Measurements from ENCODE around the gene LPAR3.

Gene LPAR3

GRCh38 chr1:84836145-84836544, 56.9 kb downstream of the LPAR3 start:
- no peak for FAIRE-seq
- DNase-seq (ENCODE audit: insufficient read length, low spot score), result no peak
- TF ChIP-seq POU2F2 (IDR thresholded peaks at IDR 0.05; ENCODE audit: low read depth, low read length), result no peak
- no peak for TF ChIP-seq POLR2AphosphoS5 (IDR thresholded peaks at IDR 0.05; ENCODE audit: low read depth, low read length)
- TF ChIP-seq POLR2A (IDR thresholded peaks at IDR 0.05; ENCODE audit: low read depth, low read length), result no peak
- TF ChIP-seq PAX5 (IDR thresholded peaks at IDR 0.05; ENCODE audit: insufficient read depth, low read length, severe bottlenecking), result no peak
- TF ChIP-seq TAF1 (IDR thresholded peaks at IDR 0.05; ENCODE audit: low read depth, low read length), result no peak
- TF ChIP-seq SPI1 (IDR thresholded peaks at IDR 0.05; ENCODE audit: low read depth, low read length), result no peak

GRCh38 chr1:84835169-84835568, 57.8 kb downstream of the LPAR3 start:
- FAIRE-seq, result no peak
- no peak for DNase-seq (ENCODE audit: insufficient read length, low spot score)
- TF ChIP-seq TAF1 (IDR thresholded peaks at IDR 0.05; ENCODE audit: low read depth, low read length) (no peak), POLR2A (IDR thresholded peaks at IDR 0.05; ENCODE audit: low read depth, low read length) (no peak), POU2F2 (IDR thresholded peaks at IDR 0.05; ENCODE audit: low read depth, low read length) (no peak), POLR2AphosphoS5 (IDR thresholded peaks at IDR 0.05; ENCODE audit: low read depth, low read length) (no peak), PAX5 (IDR thresholded peaks at IDR 0.05; ENCODE audit: insufficient read depth, low read length, severe bottlenecking) (no peak), SPI1 (IDR thresholded peaks at IDR 0.05; ENCODE audit: low read depth, low read length) (no peak)

GRCh38 chr1:84834419-84835064, 58.5 kb downstream of the LPAR3 start:
- TF ChIP-seq POU2F2 (IDR thresholded peaks at IDR 0.05; ENCODE audit: low read depth, low read length), result no peak
- no peak for TF ChIP-seq PAX5 (IDR thresholded peaks at IDR 0.05; ENCODE audit: insufficient read depth, low read length, severe bottlenecking)
- TF ChIP-seq POLR2A (IDR thresholded peaks at IDR 0.05; ENCODE audit: low read depth, low read length), result no peak
- TF ChIP-seq SPI1 (IDR thresholded peaks at IDR 0.05; ENCODE audit: low read depth, low read length), result no peak
- TF ChIP-seq POLR2AphosphoS5 (IDR thresholded peaks at IDR 0.05; ENCODE audit: low read depth, low read length), result no peak
- no peak for TF ChIP-seq TAF1 (IDR thresholded peaks at IDR 0.05; ENCODE audit: low read depth, low read length)
- DNase-seq (ENCODE audit: insufficient read length, low spot score), result no peak
- no peak for FAIRE-seq

DNA sequence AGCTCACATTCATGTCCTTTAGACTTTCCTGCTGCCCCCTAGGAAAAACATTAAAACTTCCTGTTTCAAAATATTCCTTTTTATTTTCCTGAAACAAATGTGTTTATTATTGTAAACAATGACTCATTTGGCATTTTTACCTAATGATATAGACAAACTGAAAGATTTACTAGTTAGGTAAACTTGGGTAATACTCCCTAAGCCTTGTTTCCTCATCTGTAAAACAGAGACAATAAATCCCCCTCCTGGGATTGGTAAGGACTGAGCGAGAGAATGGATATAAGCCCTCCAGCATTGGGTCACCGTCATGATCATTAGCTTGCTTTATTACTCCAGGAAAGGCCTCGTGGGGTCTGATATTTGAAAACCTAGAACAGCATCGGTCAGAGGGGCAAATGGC, 59.8 kb downstream of the LPAR3 start:
- FAIRE-seq (no peak), DNase-seq (ENCODE audit: insufficient read length, low spot score) (no peak)
- TF ChIP-seq POU2F2 (IDR thresholded peaks at IDR 0.05; ENCODE audit: low read depth, low read length) (no peak), SPI1 (IDR thresholded peaks at IDR 0.05; ENCODE audit: low read depth, low read length) (no peak), PAX5 (IDR thresholded peaks at IDR 0.05; ENCODE audit: insufficient read depth, low read length, severe bottlenecking) (no peak), POLR2A (IDR thresholded peaks at IDR 0.05; ENCODE audit: low read depth, low read length) (no peak), POLR2AphosphoS5 (IDR thresholded peaks at IDR 0.05; ENCODE audit: low read depth, low read length) (no peak), TAF1 (IDR thresholded peaks at IDR 0.05; ENCODE audit: low read depth, low read length) (no peak)

DNA sequence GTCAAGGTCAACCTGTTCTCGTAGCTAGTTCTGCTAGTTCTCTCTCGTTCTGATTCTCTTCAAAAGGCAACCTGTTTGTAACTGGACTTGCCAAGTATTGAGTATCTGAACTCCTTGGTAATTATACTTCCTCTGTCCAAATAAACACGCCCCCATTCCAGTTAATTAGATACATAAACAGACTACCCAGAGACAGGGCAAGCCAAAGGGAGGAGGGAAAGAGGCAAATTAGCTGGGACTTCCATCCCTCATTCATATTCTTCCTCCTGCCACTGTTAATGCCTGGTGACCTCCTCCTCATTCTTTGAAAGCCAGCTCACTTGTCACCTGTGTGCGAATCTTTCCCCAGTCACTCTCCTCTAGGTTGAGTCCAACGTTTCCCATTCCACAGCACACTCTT, 62.9 kb downstream of the LPAR3 start:
- TF ChIP-seq SPI1 (IDR thresholded peaks at IDR 0.05; ENCODE audit: low read depth, low read length), result no peak
- no peak for TF ChIP-seq POLR2AphosphoS5 (IDR thresholded peaks at IDR 0.05; ENCODE audit: low read depth, low read length)
- TF ChIP-seq TAF1 (IDR thresholded peaks at IDR 0.05; ENCODE audit: low read depth, low read length), result no peak
- no peak for TF ChIP-seq PAX5 (IDR thresholded peaks at IDR 0.05; ENCODE audit: insufficient read depth, low read length, severe bottlenecking)
- TF ChIP-seq POLR2A (IDR thresholded peaks at IDR 0.05; ENCODE audit: low read depth, low read length), result no peak
- TF ChIP-seq POU2F2 (IDR thresholded peaks at IDR 0.05; ENCODE audit: low read depth, low read length), result no peak
- no peak for FAIRE-seq
- DNase-seq (ENCODE audit: insufficient read length, low spot score), result no peak

DNA sequence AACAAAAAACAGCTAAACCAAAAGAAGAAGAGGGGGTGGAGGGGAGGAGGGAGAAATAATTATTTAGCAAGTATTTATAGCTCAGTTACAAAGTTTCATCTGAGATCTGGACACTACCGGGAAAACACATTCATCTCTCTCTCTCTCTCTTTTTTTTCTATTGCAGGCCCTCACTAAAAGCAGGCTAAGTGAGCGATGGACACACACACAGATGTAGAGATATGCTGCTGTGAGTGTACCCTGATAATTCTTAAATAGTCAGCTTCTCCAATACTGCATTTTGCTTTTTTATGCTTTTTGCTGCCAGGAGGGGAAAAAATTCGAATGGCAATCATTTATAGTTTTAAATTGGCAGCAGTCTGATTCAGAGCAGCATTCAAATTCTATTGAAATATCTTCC, 65.0 kb downstream of the LPAR3 start:
- no peak for DNase-seq (ENCODE audit: insufficient read length, low spot score)
- TF ChIP-seq PAX5 (IDR thresholded peaks at IDR 0.05; ENCODE audit: insufficient read depth, low read length, severe bottlenecking), result no peak
- FAIRE-seq, result no peak

- FAIRE-seq, result peak; percentile 57
- no peak for TF ChIP-seq PAX5 (IDR thresholded peaks at IDR 0.05; ENCODE audit: insufficient read depth, low read length, severe bottlenecking)
- TF ChIP-seq POLR2A (IDR thresholded peaks at IDR 0.05; ENCODE audit: low read depth, low read length), result no peak
- no peak for DNase-seq (ENCODE audit: insufficient read length, low spot score)
These were observed 65.5 kb downstream of the LPAR3 start for GRCh38 chr1:84827555-84827954.

DNA sequence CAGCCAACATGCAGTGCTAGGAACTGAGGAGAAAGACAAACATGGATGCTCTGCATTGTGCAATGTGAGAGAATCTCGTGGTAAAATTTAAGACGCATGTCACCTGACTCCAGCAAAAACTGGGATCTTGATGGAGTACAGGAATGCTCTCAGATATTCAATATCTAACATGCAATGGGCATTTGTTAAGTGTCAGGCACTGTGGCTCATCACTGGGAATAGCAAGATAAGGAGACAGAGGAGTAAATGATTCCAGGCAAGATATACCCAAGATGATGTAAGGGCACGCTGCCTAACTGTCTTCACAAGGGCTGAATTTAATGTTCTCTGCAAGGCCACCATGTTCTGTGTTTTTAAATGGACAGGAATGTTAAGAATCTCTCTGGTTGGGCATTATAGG, 67.8 kb downstream of the LPAR3 start:
- DNase-seq (ENCODE audit: insufficient read length, low spot score) (no peak), FAIRE-seq (no peak)
- TF ChIP-seq PAX5 (IDR thresholded peaks at IDR 0.05; ENCODE audit: insufficient read depth, low read length, severe bottlenecking) (no peak), SPI1 (IDR thresholded peaks at IDR 0.05; ENCODE audit: low read depth, low read length) (no peak), POLR2AphosphoS5 (IDR thresholded peaks at IDR 0.05; ENCODE audit: low read depth, low read length) (no peak), POLR2A (IDR thresholded peaks at IDR 0.05; ENCODE audit: low read depth, low read length) (no peak), POU2F2 (IDR thresholded peaks at IDR 0.05; ENCODE audit: low read depth, low read length) (no peak)

DNA sequence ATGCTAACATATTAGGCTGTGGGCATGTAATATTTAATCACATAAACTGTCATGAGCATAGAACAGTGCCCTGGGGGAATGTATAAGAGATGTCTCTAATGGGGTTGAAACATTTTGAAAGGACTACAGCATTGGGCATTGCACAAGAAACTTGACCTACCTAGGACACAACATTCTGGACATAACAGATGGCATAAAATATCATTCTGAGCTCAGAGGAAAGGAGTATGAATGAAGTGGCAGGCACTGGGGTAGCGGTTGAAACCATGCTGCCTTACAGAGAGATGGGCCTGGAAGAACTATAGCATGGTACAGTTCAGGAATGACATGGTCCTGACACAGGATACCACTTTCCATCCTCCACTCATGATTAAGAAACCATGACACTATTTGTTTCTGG, 69.0 kb downstream of the LPAR3 start:
- peak; percentile 35 for FAIRE-seq
- DNase-seq (ENCODE audit: insufficient read length, low spot score), result no peak
- no peak for TF ChIP-seq PAX5 (IDR thresholded peaks at IDR 0.05; ENCODE audit: insufficient read depth, low read length, severe bottlenecking)
- no peak for TF ChIP-seq POLR2A (IDR thresholded peaks at IDR 0.05; ENCODE audit: low read depth, low read length)
- TF ChIP-seq POU2F2 (IDR thresholded peaks at IDR 0.05; ENCODE audit: low read depth, low read length), result no peak
- no peak for TF ChIP-seq POLR2AphosphoS5 (IDR thresholded peaks at IDR 0.05; ENCODE audit: low read depth, low read length)
- no peak for TF ChIP-seq SPI1 (IDR thresholded peaks at IDR 0.05; ENCODE audit: low read depth, low read length)
- TF ChIP-seq TAF1 (IDR thresholded peaks at IDR 0.05; ENCODE audit: low read depth, low read length), result no peak

DNA sequence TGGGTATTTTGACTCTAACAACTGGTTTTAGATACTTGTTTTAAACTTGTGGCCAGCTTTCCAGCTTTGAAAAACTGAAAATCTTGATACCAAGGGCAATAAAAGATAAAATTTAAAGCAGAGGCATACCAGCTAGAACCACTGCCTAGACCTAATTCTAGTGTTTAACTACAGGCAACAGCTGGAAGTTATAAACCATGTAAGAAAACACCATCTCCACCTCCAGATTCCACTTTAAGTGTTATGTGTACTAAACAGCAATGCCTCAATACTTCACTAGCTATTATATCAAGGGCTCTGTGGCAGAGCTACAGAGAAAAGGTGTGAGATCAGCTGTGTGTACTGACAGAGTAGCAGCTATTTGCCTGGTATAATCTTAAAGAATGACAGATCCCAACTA, 69.5 kb downstream of the LPAR3 start:
- TF ChIP-seq PAX5 (IDR thresholded peaks at IDR 0.05; ENCODE audit: insufficient read depth, low read length, severe bottlenecking) (no peak), TAF1 (IDR thresholded peaks at IDR 0.05; ENCODE audit: low read depth, low read length) (no peak), POLR2A (IDR thresholded peaks at IDR 0.05; ENCODE audit: low read depth, low read length) (no peak), SPI1 (IDR thresholded peaks at IDR 0.05; ENCODE audit: low read depth, low read length) (no peak), POLR2AphosphoS5 (IDR thresholded peaks at IDR 0.05; ENCODE audit: low read depth, low read length) (no peak), POU2F2 (IDR thresholded peaks at IDR 0.05; ENCODE audit: low read depth, low read length) (no peak)
- FAIRE-seq, result no peak
- DNase-seq (ENCODE audit: insufficient read length, low spot score), result no peak

Data from GM12891 (cell line).